A549 (cell line): Measurements from ENCODE around the gene WIPF3. TPM values are rescaled to one million over a fixed set of nuclear protein-coding genes. Genes with fewer than 3 reads are reported as not detected.

Source experiments
- ATAC-seq, 2 experiments: fragments of 200-7000 bp in 1 of 2; fragments of >200 bp in 1 of 2; cut with Nextera tagmentation in 1 of 2; cut with Tn5 transposase in 1 of 2; 3 replicates each; pipeline versions ENCODE4 v1.8.0 to v1.9.1; 2018 to 2020; ENCODE audit warnings: mild to moderate bottlenecking in 1 of 2, moderate library complexity in 1 of 2
- CTCF ChIA-PET: fragments of 300-600 bp; sonication (Branson Sonifier 250); formaldehyde crosslinking; extraction: SDS; loops from one replicate; lab custom pipeline; 2021; ENCODE audit warnings: antibody characterized with exemption, inconsistent platforms; lab: Yijun Ruan, JAX
- POLR2A ChIA-PET: fragments of 350-600 bp; formaldehyde crosslinking; extraction: SDS; loops from one replicate; lab custom pipeline; 2021; ENCODE audit warnings: antibody characterized with exemption, inconsistent platforms; lab: Yijun Ruan, JAX
- DNase-seq, 2 experiments: peaks; one replicate each; pipeline versions ENCODE4 v3.0.0 to v3.0.0-alpha.2; 2011 to 2016; ENCODE audit warnings: low read depth in 1 of 2, low spot score in 1 of 2
- FAIRE-seq: peaks from 2 replicates; lab custom pipeline; 2011; peaks lifted over from hg19 to GRCh38; lab: Jason Lieb, UNC
- H3K27ac ChIP-seq, 2 experiments: fragments of >200 bp; sonication (Bioruptor Twin); formaldehyde crosslinking; 3 replicates each; pipeline ENCODE4 v1.5.1; 2016 to 2017
- H3K4me1 ChIP-seq: fragments of >200 bp; sonication (Bioruptor Twin); formaldehyde crosslinking; 3 replicates; pipeline ENCODE4 v1.6.1; 2016
- H3K4me2 ChIP-seq: fragments of >200 bp; sonication (Bioruptor Twin); formaldehyde crosslinking; 3 replicates; pipeline ENCODE4 v1.6.1; 2016
- H3K4me3 ChIP-seq: fragments of >200 bp; sonication (Bioruptor Twin); formaldehyde crosslinking; 3 replicates; pipeline ENCODE4 v1.5.1; 2016
- H3K9me3 ChIP-seq: fragments of >200 bp; sonication (Bioruptor Twin); formaldehyde crosslinking; 3 replicates; pipeline ENCODE4 v1.6.1; 2016
- CEBPB ChIP-seq, 2 experiments: fragments of >200 bp in 1 of 2; sonication (Bioruptor Twin) in 1 of 2; formaldehyde crosslinking in 1 of 2; IDR thresholded peaks; 2 replicates each; pipeline ENCODE4 v1.6.1; 2012 to 2016
- EHMT2 ChIP-seq: fragments of 200-600 bp; sonication (generic); IDR thresholded peaks from 2 replicates; pipeline ENCODE4 v1.6.1; 2016; ENCODE audit warnings: antibody characterized with exemption, low read depth, mild to moderate bottlenecking, moderate library complexity
- ESRRA ChIP-seq: fragments of 150-350 bp; IDR thresholded peaks from 2 replicates; pipeline ENCODE4 v1.6.1; 2014; ENCODE audit warnings: mild to moderate bottlenecking, low read length, borderline replicate concordance
- FOSL2 ChIP-seq, 2 experiments: fragments of 450-650 bp in 1 of 2; fragments of >200 bp in 1 of 2; sonication (Bioruptor Twin) in 1 of 2; formaldehyde crosslinking; IDR thresholded peaks; 2 replicates each; pipeline versions ENCODE4 v1.5.0 to v1.6.1; 2016 to 2020; ENCODE audit warnings: mild to moderate bottlenecking in 1 of 2, moderate library complexity in 1 of 2
- FOXS1 ChIP-seq: fragments of 250-450 bp; sonication (Bioruptor Pico); IDR thresholded peaks from 2 replicates; pipeline ENCODE4 v1.5.0; 2020; ENCODE audit warnings: mild to moderate bottlenecking, moderate library complexity
- HEYL ChIP-seq: fragments of 250-450 bp; sonication (Bioruptor Pico); IDR thresholded peaks from 2 replicates; pipeline ENCODE4 v1.8.0; 2021; ENCODE audit warnings: mild to moderate bottlenecking, moderate library complexity
- HOXA7 ChIP-seq: fragments of 250-450 bp; sonication (Bioruptor Pico); IDR thresholded peaks from 2 replicates; pipeline ENCODE4 v1.5.0; 2020; ENCODE audit warnings: mild to moderate bottlenecking, moderate library complexity
- HOXB13 ChIP-seq: fragments of 250-450 bp; sonication (Bioruptor Pico); IDR thresholded peaks from 2 replicates; pipeline ENCODE4 v1.5.0; 2020; ENCODE audit warnings: low read depth, mild to moderate bottlenecking, moderate library complexity
- KDM1A ChIP-seq: fragments of 200-600 bp; sonication (generic); IDR thresholded peaks from 2 replicates; pipeline ENCODE4 v1.6.1; 2016; ENCODE audit warnings: low read depth, mild to moderate bottlenecking
- KDM5A ChIP-seq: fragments of 200-600 bp; sonication (generic); IDR thresholded peaks from 2 replicates; pipeline ENCODE4 v1.6.1; 2016; ENCODE audit warnings: antibody characterized with exemption, mild to moderate bottlenecking
- MAFK ChIP-seq: fragments of 450-650 bp; IDR thresholded peaks from 2 replicates; pipeline ENCODE4 v1.6.1; 2014; ENCODE audit not compliant: partially characterized antibody
- MAX ChIP-seq: IDR thresholded peaks from 2 replicates; pipeline ENCODE4 v1.6.1; 2012
- MAZ ChIP-seq: fragments of 150-350 bp; IDR thresholded peaks from 2 replicates; pipeline ENCODE4 v1.6.1; 2014; ENCODE audit warnings: antibody characterized with exemption, low read depth, low read length, borderline replicate concordance
- NPAS2 ChIP-seq: fragments of 250-450 bp; sonication (Bioruptor Pico); IDR thresholded peaks from 2 replicates; pipeline ENCODE4 v1.8.0; 2022; ENCODE audit warnings: mild to moderate bottlenecking, moderate library complexity, borderline replicate concordance
- NR3C1 ChIP-seq: fragments of >200 bp; sonication (Bioruptor Twin); formaldehyde crosslinking; IDR thresholded peaks from 3 replicates; pipeline ENCODE4 v1.6.1; 2017
- PHF8 ChIP-seq: fragments of 200-600 bp; sonication (generic); IDR thresholded peaks from 2 replicates; pipeline ENCODE4 v1.6.1; 2016; ENCODE audit warnings: low read depth, mild to moderate bottlenecking, antibody characterized with exemption, moderate library complexity, borderline replicate concordance
- RARB ChIP-seq: fragments of 250-450 bp; sonication (Bioruptor Pico); IDR thresholded peaks from 2 replicates; pipeline ENCODE4 v1.8.0; 2021; ENCODE audit warnings: mild to moderate bottlenecking, moderate library complexity
- SREBF2 ChIP-seq: fragments of 450-650 bp; IDR thresholded peaks from 2 replicates; pipeline ENCODE4 v1.6.1; 2014; ENCODE audit warnings: mild to moderate bottlenecking, moderate library complexity
- USF2 ChIP-seq: fragments of 450-650 bp; IDR thresholded peaks from 2 replicates; pipeline ENCODE4 v1.6.1; 2014; ENCODE audit warnings: antibody characterized with exemption
- ZC3H11A ChIP-seq: fragments of 450-650 bp; IDR thresholded peaks from 2 replicates; pipeline ENCODE4 v1.6.1; 2014; ENCODE audit warnings: antibody characterized with exemption, mild to moderate bottlenecking
- ZFP36 ChIP-seq: fragments of 450-650 bp; IDR thresholded peaks from 2 replicates; pipeline ENCODE4 v1.6.1; 2014; ENCODE audit warnings: borderline replicate concordance; ENCODE audit not compliant: partially characterized antibody
- ZNF302 ChIP-seq: fragments of 250-450 bp; sonication (Bioruptor Pico); IDR thresholded peaks from 2 replicates; pipeline ENCODE4 v1.9.0; 2021; ENCODE audit warnings: inconsistent platforms, mild to moderate bottlenecking, moderate library complexity
- WGBS: methylation state at CpG from one replicate; pipeline ENCODE4 v1.1.6; 2017; ENCODE audit errors: missing lambda C conversion rate; 5-methylcytosine and 5-hydroxymethylcytosine counted together
- polyA plus RNA-seq, 4 experiments: library from polyadenylated mRNA; depleted of rRNA in 3 of 4; stranded (reverse); fragments of >200 nt; fragmentation: RNase III in 1 of 4; extraction: RNeasy Plus Mini Kit Qiagen cat#74134 plus additional on column Dnase treatment in 1 of 4; gene quantifications; 2 replicates in 3 of 4; 3 replicates in 1 of 4; pipeline ENCODE4 v1.2.3, GENCODE V29; 2011 to 2017

WIPF3 gene
- polyA plus RNA-seq, 2 of the 4 experiments (the other 2 are of a cell fraction), result 0.10 to 0.30 TPM

- ChIA-PET CTCF (interaction anchor here (1.2 to 2.5 kb wide), 2 partner anchors 10 to 111 kb away, joined by 5 to 6 read pairs; no protein-coding TSS in a partner anchor), POLR2A (no interaction called here)
- Histone ChIP-seq H3K4me3 (no peak overlapping the region), H3K9me3 (no peaks in the 10 kb centered on the region)
- DNase-seq (no peak), FAIRE-seq (no peak)
- TF ChIP-seq FOXS1 (CRISPR knock-in tag) (no peak), HOXA7 (CRISPR knock-in tag) (no peak), NR3C1 (no peak), NPAS2 (CRISPR knock-in tag) (no peak)
- TF ChIP-seq, all 56 proteins: peak for 0
- H3K27ac ChIP-seq, result no peak overlapping the region
- H3K4me2 ChIP-seq, result no peak overlapping the region
- 66% methylated on average over 5 of the region's 5 CpGs for WGBS
- no peaks in the 10 kb centered on the region for H3K4me1 ChIP-seq
- no peak for ATAC-seq
These were observed 52.8 kb downstream of the WIPF3 start for GRCh38 chr7:29859104-29859503.

GRCh38 chr7:29859524-29860185, 53.3 kb downstream of the WIPF3 start:
- Histone ChIP-seq H3K4me2 (no peak overlapping the region), H3K9me3 (no peaks in the 10 kb centered on the region), H3K27ac (no peak overlapping the region), H3K4me1 (no peaks in the 10 kb centered on the region), H3K4me3 (no peak overlapping the region)
- TF ChIP-seq HOXA7 (CRISPR knock-in tag) (no peak), MAFK (no peak), FOXS1 (CRISPR knock-in tag) (no peak), ZFP36 (no peak), MAX (no peak), ZC3H11A (no peak), USF2 (no peak), EHMT2 (no peak), RARB (no peak), ESRRA (no peak)
- FAIRE-seq (no peak), DNase-seq (no peak), ATAC-seq (no peak)
- ChIA-PET POLR2A (no interaction called here), CTCF (interaction anchor here (1.2 to 2.5 kb wide), 2 partner anchors 10 to 112 kb away, joined by 5 to 6 read pairs; no protein-coding TSS in a partner anchor)
- 52% methylated on average over 4 of the region's 4 CpGs for WGBS

GRCh38 chr7:29860186-29860585, 53.9 kb downstream of the WIPF3 start:
- H3K4me2 ChIP-seq, result no peak overlapping the region
- H3K4me3 ChIP-seq, result no peak overlapping the region
- ATAC-seq (no peak), DNase-seq (no peak), FAIRE-seq (no peak)
- H3K9me3 ChIP-seq, result no peaks in the 10 kb centered on the region
- H3K4me1 ChIP-seq, result peaks cover under 1% of the 10 kb centered on the region; the same call in 2 of the 3 replicates
- POLR2A ChIA-PET, result no interaction called here
- TF ChIP-seq HEYL (no peak), PHF8 (no peak), SREBF2 (no peak), FOSL2 (IDR thresholded peaks at IDR 0.05) (no peak), FOSL2 (CRISPR knock-in tag; IDR thresholded peaks at IDR 0.05) (no peak), HOXB13 (no peak), ZFP36 (no peak), CEBPB (IDR thresholded peaks at IDR 0.05) (no peak), ZNF302 (CRISPR knock-in tag) (no peak), KDM1A (no peak), KDM5A (no peak), MAZ (no peak), ESRRA (no peak)
- WGBS, result 80% methylated on average over 2 of the region's 2 CpGs
- CTCF ChIA-PET, result interaction anchor here (0.8 to 2.5 kb wide), 3 partner anchors 11 to 112 kb away, joined by 3 to 6 read pairs (median 3); no protein-coding TSS in a partner anchor
- no peak overlapping the region for H3K27ac ChIP-seq
